CD4-positive, CD25-positive, alpha-beta regulatory T cell (primary cell): ENCODE data around the gene KCNIP1. TPM values are rescaled to one million over a fixed set of nuclear protein-coding genes. Genes with fewer than 3 reads are reported as not detected.

ENCODE experiments used
- ATAC-seq, 2 donors: fragments of 150-1000 bp; cut with Tn5 transposase; one replicate each; pipeline ENCODE4 v1.10.0; 2021; ENCODE audit warnings: low read depth in 2 of 2, moderate number of reproducible peaks in 2 of 2, moderate library complexity in 1 of 2
- DNase-seq, 3 donors: peaks; one replicate each; pipeline versions ENCODE4 v3.0.0 to v3.0.0-alpha.2; 2012 to 2022; ENCODE audit warnings: mixed read lengths in 1 of 3
- H3K27ac ChIP-seq: one replicate; pipeline ENCODE4 v1.7.0; 2013; ENCODE audit warnings: mild to moderate bottlenecking, low read length; ENCODE audit not compliant: insufficient read depth, poor library complexity, severe bottlenecking
- H3K27me3 ChIP-seq: one replicate; pipeline ENCODE4 v1.7.0; 2013; ENCODE audit warnings: low read length; ENCODE audit not compliant: control insufficient read depth, insufficient read depth
- H3K36me3 ChIP-seq: one replicate; pipeline ENCODE4 v1.7.0; 2013; ENCODE audit warnings: mild to moderate bottlenecking, low read length, moderate library complexity; ENCODE audit not compliant: control insufficient read depth, insufficient read depth
- H3K4me1 ChIP-seq: 2 replicates; pipeline ENCODE4 v1.7.0; 2013; ENCODE audit warnings: mild to moderate bottlenecking, low read length; ENCODE audit not compliant: insufficient read depth, control insufficient read depth, poor library complexity, severe bottlenecking
- H3K4me3 ChIP-seq: one replicate; pipeline ENCODE4 v1.7.0; 2013; ENCODE audit warnings: low read depth, mild to moderate bottlenecking, low read length, moderate library complexity
- H3K9me3 ChIP-seq, 2 experiments: 1 replicate in 1 of 2; 2 replicates in 1 of 2; pipeline ENCODE4 v1.7.0; 2013; ENCODE audit warnings: low read length in 2 of 2, mild to moderate bottlenecking in 1 of 2, moderate library complexity in 1 of 2; ENCODE audit not compliant: control insufficient read depth in 2 of 2
- H3K27ac Mint-ChIP-seq, 3 donors: one replicate each; pipeline ENCODE4 v1.8.0; 2020 to 2022; ENCODE audit warnings: mild to moderate bottlenecking in 3 of 3, mixed read lengths in 3 of 3, moderate library complexity in 2 of 3
- H3K27me3 Mint-ChIP-seq: one replicate; pipeline ENCODE4 v1.8.0; 2022; ENCODE audit warnings: mild to moderate bottlenecking, mixed read lengths
- H3K36me3 Mint-ChIP-seq: one replicate; pipeline ENCODE4 v1.8.0; 2020; ENCODE audit warnings: mixed read lengths
- H3K4me1 Mint-ChIP-seq, 4 donors: one replicate each; pipeline ENCODE4 v1.8.0; 2020 to 2022; ENCODE audit warnings: mixed read lengths in 4 of 4, mild to moderate bottlenecking in 1 of 4
- H3K4me3 Mint-ChIP-seq, 4 donors: one replicate each; pipeline ENCODE4 v1.8.0; 2020 to 2022; ENCODE audit warnings: mild to moderate bottlenecking in 4 of 4, mixed read lengths in 4 of 4, moderate library complexity in 3 of 4
- H3K9me3 Mint-ChIP-seq, 7 donors: one replicate each; pipeline ENCODE4 v1.8.0; 2020 to 2022; ENCODE audit warnings: mixed read lengths in 7 of 7, mild to moderate bottlenecking in 3 of 7, moderate library complexity in 2 of 7
- polyA plus RNA-seq, 4 donors: library from polyadenylated mRNA; unstranded; fragments of 300-500 nt; fragmentation: Illumina TruSeq; gene quantifications; one replicate each; pipeline ENCODE4 v1.2.3, GENCODE V29; 2021
- total RNA-seq: library from RNA; stranded (reverse); gene quantifications from one replicate; pipeline ENCODE4 v1.2.3, GENCODE V29; 2022

The KCNIP1 gene
- total and polyA plus RNA-seq, 5 donors from 2014 or later = not detected

DNA sequence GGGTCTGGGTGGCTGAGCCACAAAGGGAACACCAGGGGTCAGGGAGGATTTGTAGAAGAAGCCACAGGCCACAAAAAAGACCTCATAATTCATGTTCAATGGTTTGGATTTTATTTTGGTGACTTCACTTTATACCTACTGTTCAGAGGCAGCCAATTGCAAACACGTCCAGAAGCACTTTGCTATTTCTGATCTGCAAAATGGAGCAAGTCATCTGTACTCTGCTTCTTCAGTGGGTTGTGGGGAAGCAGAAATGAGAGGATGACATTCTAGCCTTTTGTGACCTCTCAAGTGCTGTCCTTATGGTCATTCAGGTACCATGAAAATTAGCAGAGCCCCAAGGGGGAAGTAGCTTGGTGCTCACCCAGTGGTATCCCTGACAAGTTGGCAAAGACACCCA is 2.5 kb upstream of the KCNIP1 start:
- Mint-ChIP-seq H3K36me3 (no peaks in the 10 kb centered on the region), H3K4me3 (no peak overlapping the region), H3K4me1 (peaks cover 0 to 2% (median 0%) of the 10 kb centered on the region in 4 donors), H3K9me3 (peaks cover 0 to 3% (median 0%) of the 10 kb centered on the region in 7 donors), H3K27ac (no peak overlapping the region), H3K27me3 (peaks cover 49% of the 10 kb centered on the region)
- Histone ChIP-seq H3K4me3 (no peak overlapping the region), H3K27me3 (peaks cover 14% of the 10 kb centered on the region), H3K9me3 (no peaks in the 10 kb centered on the region), H3K27ac (no peak overlapping the region), H3K36me3 (no peaks in the 10 kb centered on the region), H3K4me1 (no peaks in the 10 kb centered on the region)
- ATAC-seq = no peak
- no peak for DNase-seq

DNA sequence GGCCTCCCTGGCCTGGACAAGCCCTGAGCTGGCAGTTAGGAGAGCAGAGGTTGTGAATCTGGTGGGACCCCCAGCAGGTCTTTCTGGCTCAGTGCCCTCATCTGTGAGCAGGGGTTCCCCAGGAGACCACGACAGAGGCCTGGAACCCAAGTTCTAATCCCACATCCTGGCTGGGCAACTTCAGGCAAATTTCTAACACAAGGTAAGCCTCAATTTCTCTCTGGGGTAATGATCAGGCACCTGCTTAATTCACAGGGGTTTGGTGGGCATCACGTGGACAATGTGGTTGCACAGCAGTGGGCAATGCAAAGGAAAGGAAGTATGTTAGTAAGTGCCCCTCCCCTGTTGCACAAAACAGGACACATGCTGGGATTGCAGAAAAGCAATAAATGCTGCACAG is 1.9 kb upstream of the KCNIP1 start:
- peaks cover 54% of the 10 kb centered on the region for H3K27me3 Mint-ChIP-seq
- DNase-seq = no peak
- H3K36me3 Mint-ChIP-seq = no peaks in the 10 kb centered on the region
- Histone ChIP-seq H3K4me3 (no peak overlapping the region), H3K36me3 (no peaks in the 10 kb centered on the region), H3K27me3 (peaks cover 14% of the 10 kb centered on the region), H3K9me3 (no peaks in the 10 kb centered on the region), H3K4me1 (no peaks in the 10 kb centered on the region), H3K27ac (no peak overlapping the region)
- H3K9me3 Mint-ChIP-seq = peaks cover 0 to 3% (median 0%) of the 10 kb centered on the region in 7 donors
- no peak overlapping the region for H3K27ac Mint-ChIP-seq
- ATAC-seq = peak in 1 of 2 donors; percentile 21
- no peak overlapping the region for H3K4me3 Mint-ChIP-seq
- H3K4me1 Mint-ChIP-seq = peaks cover 0 to 2% (median 0%) of the 10 kb centered on the region in 4 donors

DNA sequence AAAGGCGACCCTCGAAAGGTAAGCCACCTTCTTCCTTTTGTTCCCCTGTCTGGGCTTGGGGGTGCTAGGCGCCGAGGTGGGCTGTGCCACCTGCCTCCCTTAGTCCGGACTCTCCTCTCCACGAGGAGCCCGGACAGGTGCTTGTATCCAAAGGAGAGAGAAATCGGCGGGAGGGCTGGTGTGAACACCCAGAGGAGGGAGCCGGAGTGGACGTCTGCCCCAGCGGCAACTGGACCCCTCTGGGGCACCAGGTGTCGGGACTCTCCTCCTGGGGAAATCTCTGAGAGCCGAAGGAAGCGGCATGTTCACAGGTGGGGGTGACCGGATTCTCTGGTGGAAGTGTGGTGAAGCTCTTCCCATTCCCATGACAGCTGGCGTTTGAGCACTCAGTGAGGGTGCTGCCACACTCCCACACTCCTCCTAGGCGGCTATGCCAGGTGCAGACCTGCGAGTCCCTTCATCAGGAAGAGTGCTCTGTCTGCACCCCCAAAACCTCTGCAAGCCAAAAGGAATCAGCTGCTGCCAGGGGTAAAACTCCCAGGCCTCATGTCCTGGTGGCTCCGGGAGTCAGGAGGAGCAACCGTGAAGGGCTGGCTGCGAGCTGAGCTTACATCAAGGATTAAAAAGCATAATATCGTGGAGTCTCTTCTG is 921 bp downstream of the KCNIP1 start:
- Mint-ChIP-seq H3K27ac (no peak overlapping the region), H3K9me3 (peaks cover 0 to 3% (median 0%) of the 10 kb centered on the region in 7 donors), H3K27me3 (peaks cover 44% of the 10 kb centered on the region), H3K36me3 (no peaks in the 10 kb centered on the region), H3K4me1 (peaks cover 0 to 2% (median 0%) of the 10 kb centered on the region in 4 donors), H3K4me3 (no peak overlapping the region)
- no peaks in the 10 kb centered on the region for H3K4me1 ChIP-seq
- H3K27ac ChIP-seq = no peak overlapping the region
- H3K9me3 ChIP-seq = no peaks in the 10 kb centered on the region
- DNase-seq (no peak), ATAC-seq (no peak)
- no peaks in the 10 kb centered on the region for H3K36me3 ChIP-seq
- no peak overlapping the region for H3K4me3 ChIP-seq
- H3K27me3 ChIP-seq = peaks cover 9% of the 10 kb centered on the region

DNA sequence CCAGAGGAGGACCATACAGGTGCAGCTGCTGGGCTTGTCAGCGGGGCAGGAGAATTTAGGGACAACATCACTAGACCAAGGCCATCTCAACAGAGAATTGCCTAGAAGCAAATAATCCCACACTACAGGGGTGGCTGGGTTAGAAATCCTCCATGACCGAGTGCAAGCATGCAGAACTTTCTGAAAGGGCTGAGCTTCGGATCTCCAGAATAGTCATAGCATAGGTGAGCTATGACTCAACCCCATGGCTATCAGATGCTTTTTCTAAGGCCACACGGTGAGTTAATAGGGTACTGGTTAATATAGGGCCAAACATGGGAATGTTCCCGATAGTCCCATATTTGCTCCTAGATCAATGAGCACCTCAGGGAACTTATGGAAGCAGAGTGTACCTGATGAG is 4.2 kb downstream of the KCNIP1 start:
- Histone ChIP-seq H3K36me3 (no peaks in the 10 kb centered on the region), H3K27ac (no peak overlapping the region), H3K9me3 (no peaks in the 10 kb centered on the region), H3K4me3 (no peak overlapping the region), H3K27me3 (peaks cover 7% of the 10 kb centered on the region), H3K4me1 (no peaks in the 10 kb centered on the region)
- H3K27ac Mint-ChIP-seq = no peak overlapping the region
- ATAC-seq (no peak), DNase-seq (no peak)
- no peaks in the 10 kb centered on the region for H3K4me1 Mint-ChIP-seq
- no peaks in the 10 kb centered on the region for H3K9me3 Mint-ChIP-seq
- H3K4me3 Mint-ChIP-seq = no peak overlapping the region
- H3K36me3 Mint-ChIP-seq = no peaks in the 10 kb centered on the region
- peaks cover 39% of the 10 kb centered on the region for H3K27me3 Mint-ChIP-seq

DNA sequence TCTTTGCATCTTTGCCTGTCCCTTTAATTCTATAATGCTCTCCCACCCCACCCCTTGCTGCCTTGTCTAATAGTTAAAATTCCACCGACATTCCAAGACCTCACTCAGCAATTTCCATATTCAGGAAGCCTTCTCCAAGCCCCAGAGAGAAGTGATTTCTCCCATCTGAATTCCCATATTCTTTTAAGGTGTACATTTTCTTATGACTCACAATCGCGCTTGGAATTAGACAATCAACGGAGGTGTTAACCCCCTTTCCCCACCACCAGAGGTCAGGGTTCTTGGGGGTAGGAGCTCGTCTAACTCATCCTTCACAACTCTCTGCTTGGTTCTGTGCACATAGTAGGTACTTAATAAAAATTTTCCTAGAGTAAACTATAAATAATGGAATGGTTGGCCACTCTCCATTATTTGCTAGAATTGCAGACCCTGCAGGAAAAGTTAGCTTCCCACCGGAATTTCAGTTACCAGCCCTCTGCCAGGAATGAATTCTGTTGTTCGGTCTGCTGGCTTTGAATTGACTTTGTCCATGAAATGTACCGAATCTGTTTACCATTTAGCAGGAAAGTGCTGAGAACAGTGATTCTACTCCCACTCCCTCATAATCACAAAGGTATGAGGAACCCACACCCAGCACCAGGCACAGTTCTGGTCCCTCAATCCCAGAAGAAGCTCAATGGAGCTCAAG is 5.0 kb downstream of the KCNIP1 start:
- Histone ChIP-seq H3K36me3 (no peaks in the 10 kb centered on the region), H3K4me1 (no peaks in the 10 kb centered on the region), H3K4me3 (no peak overlapping the region), H3K9me3 (no peaks in the 10 kb centered on the region), H3K27me3 (peaks cover 7% of the 10 kb centered on the region), H3K27ac (no peak overlapping the region)
- Mint-ChIP-seq H3K36me3 (no peaks in the 10 kb centered on the region), H3K27ac (no peak overlapping the region), H3K4me1 (no peaks in the 10 kb centered on the region), H3K9me3 (no peaks in the 10 kb centered on the region), H3K4me3 (no peak overlapping the region), H3K27me3 (peaks cover 34% of the 10 kb centered on the region)
- DNase-seq (no peak), ATAC-seq (no peak)

DNA sequence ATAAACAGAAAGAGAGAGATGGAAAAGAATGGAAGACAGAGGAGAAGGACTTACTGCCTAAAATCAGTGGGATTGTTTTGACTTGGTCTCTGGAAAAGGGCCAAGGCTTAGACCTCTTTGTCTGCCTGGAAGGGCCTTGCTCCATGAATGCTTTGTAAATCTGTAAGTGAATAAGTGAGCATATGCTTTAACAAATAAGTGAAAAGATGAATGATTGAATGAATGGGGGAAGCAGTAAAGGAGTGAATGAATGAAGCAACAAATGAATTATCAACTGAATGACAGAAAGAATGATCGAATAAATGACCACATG is 5.5 kb downstream of the KCNIP1 start:
- H3K9me3 ChIP-seq = no peaks in the 10 kb centered on the region
- no peaks in the 10 kb centered on the region for H3K4me1 Mint-ChIP-seq
- no peak overlapping the region for H3K4me3 Mint-ChIP-seq
- H3K36me3 ChIP-seq = no peaks in the 10 kb centered on the region
- H3K27me3 ChIP-seq = peaks cover 7% of the 10 kb centered on the region
- no peak overlapping the region for H3K4me3 ChIP-seq
- ATAC-seq (no peak), DNase-seq (no peak)
- H3K27me3 Mint-ChIP-seq = peaks cover 34% of the 10 kb centered on the region
- no peaks in the 10 kb centered on the region for H3K4me1 ChIP-seq
- H3K36me3 Mint-ChIP-seq = no peaks in the 10 kb centered on the region
- no peak overlapping the region for H3K27ac Mint-ChIP-seq
- H3K9me3 Mint-ChIP-seq = no peaks in the 10 kb centered on the region
- no peak overlapping the region for H3K27ac ChIP-seq

DNA sequence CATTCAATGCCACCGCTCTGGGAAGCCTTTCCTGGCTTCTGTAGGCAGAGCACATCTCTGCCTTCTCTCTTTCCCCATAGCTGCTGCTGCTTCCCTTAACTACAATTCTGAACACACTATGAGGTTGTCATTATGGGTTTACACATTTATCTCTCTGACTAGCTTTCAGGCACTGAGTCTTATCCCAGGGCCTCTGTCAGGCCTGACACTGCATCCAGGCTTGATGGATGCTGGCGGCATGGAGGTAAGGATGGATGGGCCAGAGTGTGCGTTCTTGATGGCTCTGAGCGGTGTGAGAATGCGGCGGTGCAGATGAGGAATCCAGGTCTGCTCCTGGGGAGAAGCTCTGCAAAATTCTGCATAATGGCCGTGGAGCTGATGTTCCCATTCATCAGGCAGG is 6.3 kb downstream of the KCNIP1 start:
- Histone ChIP-seq H3K4me3 (no peak overlapping the region), H3K4me1 (no peaks in the 10 kb centered on the region), H3K27me3 (peaks cover 7% of the 10 kb centered on the region), H3K9me3 (no peaks in the 10 kb centered on the region), H3K27ac (no peak overlapping the region), H3K36me3 (no peaks in the 10 kb centered on the region)
- ATAC-seq = no peak
- no peak for DNase-seq
- Mint-ChIP-seq H3K27ac (no peak overlapping the region), H3K27me3 (peaks cover 27% of the 10 kb centered on the region), H3K4me3 (no peak overlapping the region), H3K36me3 (no peaks in the 10 kb centered on the region), H3K4me1 (no peaks in the 10 kb centered on the region), H3K9me3 (no peaks in the 10 kb centered on the region)

DNA sequence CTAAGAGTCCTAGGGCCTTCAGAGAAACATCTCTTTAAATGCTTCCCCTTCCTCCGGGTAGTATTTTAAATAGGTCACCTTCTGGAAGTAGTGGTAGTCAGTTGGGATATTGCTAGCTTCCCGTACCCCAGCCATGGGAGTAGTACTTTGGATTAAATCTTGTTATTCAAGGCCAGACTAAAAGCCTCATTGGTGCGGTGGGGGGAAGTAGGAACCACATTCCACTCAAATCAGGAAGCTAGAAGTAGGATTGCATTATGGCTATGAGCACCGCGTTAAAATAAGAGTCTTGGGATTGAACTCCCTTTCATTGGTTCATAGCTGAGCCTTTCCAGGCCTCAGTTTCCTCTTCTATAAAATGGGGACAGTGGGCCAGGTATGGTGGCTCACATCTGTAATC is 6.7 kb downstream of the KCNIP1 start:
- ATAC-seq (no peak), DNase-seq (no peak)
- no peaks in the 10 kb centered on the region for H3K36me3 ChIP-seq
- H3K27ac ChIP-seq = no peak overlapping the region
- no peak overlapping the region for H3K4me3 ChIP-seq
- Mint-ChIP-seq H3K36me3 (no peaks in the 10 kb centered on the region), H3K27me3 (peaks cover 23% of the 10 kb centered on the region), H3K9me3 (no peaks in the 10 kb centered on the region), H3K4me1 (no peaks in the 10 kb centered on the region), H3K4me3 (no peak overlapping the region), H3K27ac (no peak overlapping the region)
- H3K9me3 ChIP-seq = no peaks in the 10 kb centered on the region
- peaks cover 3% of the 10 kb centered on the region for H3K27me3 ChIP-seq
- no peaks in the 10 kb centered on the region for H3K4me1 ChIP-seq
